GM19463 (cell line): ENCODE data around the gene TMCO4.

ENCODE experiments used
- ATAC-seq: cut with Tn5 transposase; IDR thresholded peaks from one replicate; pipeline ENCODE4 v1.9.1; 2021; ENCODE audit warnings: mild to moderate bottlenecking, moderate library complexity; ENCODE audit not compliant: unreplicated experiment

The TMCO4 gene

DNA sequence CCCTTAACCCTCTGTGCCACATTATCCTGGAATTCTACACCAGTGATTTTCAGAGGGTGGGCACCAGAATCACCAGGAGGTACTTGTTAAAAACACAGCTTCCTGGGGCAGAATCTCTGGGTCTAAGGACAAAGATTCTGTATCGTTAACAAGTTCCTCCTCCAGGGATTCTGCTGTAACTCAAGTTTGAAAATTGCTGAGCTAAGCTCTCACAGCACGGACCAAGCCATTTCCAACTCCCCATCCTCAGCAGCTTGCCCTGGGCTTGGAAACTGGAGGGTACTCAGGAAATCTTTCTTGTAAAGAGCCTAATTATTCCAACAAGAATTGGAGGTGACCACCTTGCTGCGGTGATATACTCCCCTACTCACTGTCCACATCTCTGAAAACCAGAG is 48.8 kb downstream of the TMCO4 start:
- ATAC-seq, result no peak

DNA sequence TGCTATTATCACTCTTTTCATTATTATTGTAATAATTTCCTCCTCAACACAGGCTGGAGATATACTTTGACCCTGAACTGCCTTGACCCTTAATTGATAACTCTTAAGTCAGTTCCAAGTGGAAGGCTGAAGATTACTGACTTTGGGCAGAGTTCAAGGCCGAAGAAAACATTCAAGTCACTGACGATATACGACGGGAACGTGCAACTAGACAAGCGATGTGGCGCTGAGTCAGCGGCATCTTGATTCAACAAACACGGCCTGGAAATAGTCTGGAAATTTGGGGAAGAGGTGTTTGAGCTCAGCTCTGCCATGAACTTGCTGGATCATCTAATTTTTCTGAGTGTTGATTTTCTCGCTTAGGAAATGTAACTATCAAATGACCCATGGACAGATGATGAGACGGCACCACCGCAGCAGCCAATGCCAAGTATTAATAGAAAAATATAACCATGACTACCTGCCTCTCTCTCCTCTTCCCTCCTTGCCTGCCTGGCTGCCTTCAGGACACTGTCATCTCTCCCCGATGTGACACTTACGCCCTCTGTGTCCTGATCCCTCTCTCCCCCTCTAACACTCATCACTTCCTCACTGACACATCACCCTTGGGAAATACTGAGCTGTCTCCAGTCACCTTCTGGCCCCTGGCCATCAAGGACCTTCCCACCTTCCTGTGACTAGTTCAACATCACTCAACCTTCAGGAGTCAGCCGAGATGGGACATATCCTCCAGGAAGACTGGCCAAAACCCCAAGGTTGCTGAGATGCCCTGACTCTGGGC is 49.4 kb downstream of the TMCO4 start:
- no peak for ATAC-seq

DNA sequence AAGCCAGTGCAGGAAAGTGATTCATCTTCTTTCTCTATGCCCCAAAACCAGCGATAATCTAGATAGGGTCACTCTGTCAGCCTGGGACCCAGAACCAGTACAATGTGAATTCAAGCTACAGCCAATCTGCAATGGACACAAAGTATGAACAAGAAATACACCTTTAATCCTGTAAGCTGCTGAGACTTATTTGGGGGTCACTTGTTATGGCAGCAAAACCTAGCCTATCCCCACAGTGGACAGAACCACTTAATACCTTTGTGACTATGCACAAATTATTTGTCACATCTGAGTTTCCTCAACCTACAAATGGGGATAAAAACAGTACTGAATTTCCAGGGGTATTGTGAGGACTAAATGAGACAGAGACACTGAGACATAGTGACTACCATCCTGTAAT is 50.0 kb downstream of the TMCO4 start:
- ATAC-seq, result no peak

DNA sequence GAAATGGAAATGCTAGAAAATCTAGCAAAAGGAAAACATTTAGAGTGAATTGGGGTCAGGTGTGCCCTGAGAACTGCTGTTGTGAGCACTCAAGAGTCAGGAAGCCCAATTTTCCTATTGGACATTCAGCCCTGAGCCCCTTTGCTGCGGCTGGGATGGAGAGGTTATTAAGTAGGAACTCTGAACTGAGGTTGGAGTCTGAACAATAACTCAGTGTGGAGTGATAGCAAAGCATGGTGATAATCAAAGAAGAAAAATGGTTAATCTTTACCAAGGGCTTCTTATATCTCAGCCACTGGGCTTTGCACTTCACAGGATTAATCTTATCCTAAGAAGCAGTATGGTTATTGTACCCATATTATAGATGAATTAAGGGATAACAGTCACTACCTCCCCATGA is 52.0 kb downstream of the TMCO4 start:
- ATAC-seq, result no peak

DNA sequence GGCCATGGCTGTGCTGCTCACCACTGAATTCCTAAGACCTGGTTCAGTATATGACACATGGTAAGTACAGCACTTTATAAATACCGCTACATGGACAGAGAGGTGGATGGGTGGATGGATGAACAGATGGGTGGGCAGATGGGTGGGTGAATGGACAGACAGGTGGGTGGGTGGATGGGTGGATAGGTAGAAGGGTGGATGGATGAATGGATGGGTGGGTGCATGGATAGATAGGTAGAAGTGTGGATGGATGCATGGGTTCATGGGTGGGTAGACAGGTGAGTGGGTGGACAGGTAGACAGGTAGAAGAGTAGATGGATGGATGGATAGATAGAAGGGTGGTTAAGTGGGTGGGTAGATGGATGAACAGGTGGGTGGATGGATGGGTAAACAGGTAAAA is 54.8 kb downstream of the TMCO4 start:
- ATAC-seq, result no peak

DNA sequence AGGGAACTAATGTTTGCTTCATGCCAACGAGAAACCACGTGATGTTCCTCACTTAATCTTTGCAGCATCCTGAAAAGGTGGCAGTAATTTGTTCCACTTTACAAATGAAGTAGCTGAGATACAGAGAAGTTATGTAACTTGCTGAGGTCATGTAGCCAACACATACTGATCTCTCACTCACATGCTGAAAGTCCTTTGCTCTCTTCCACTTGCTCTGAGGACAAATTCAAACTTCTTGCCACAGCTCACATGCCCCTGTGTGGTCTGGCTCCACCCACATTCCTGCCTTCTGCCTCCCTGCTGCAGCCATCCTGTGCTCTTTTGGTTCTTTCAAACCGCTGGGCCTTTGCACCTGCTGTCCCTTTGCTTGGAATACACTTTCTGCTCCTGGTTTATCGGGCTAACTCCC is 55.4 kb downstream of the TMCO4 start:
- ATAC-seq, result no peak

DNA sequence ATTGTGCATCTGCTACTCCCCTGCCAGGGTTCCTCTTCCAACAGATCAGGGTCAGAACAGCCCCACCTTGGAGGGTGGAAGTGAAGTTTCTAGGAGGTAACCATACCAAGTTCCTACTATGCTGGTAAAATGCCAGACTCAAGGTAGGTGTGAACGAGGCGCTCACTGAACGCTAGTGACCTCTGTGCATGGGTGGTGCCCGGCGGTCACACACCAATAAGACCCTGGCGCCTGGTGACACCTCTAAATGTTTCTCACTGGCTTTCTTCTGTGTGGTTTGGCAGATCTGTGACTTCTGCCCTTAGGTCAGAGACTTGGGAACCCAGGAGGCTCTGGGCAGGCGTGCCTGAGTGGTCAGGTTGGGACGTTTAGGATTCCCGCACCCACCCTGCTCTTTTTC is 55.9 kb downstream of the TMCO4 start:
- no peak for ATAC-seq

DNA sequence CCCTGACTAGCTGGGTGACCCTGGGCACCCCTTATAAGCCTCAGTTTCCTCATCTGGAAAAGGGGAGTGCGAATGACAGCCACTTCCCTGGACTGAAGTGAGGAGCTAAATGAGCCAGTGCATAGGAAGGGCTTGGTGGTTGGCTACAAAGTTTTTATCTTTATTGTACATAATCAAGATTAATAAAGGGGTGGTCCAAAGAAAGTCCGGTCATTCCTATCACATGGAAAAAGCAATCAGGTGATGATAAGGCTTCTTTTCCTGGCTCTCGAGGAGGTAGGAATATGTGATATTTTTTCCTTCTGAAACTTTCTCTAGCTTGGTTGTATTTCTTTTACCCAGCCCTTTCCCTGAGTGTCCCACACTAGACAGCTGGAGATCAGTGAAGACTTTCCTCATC is 56.5 kb downstream of the TMCO4 start:
- no peak for ATAC-seq

DNA sequence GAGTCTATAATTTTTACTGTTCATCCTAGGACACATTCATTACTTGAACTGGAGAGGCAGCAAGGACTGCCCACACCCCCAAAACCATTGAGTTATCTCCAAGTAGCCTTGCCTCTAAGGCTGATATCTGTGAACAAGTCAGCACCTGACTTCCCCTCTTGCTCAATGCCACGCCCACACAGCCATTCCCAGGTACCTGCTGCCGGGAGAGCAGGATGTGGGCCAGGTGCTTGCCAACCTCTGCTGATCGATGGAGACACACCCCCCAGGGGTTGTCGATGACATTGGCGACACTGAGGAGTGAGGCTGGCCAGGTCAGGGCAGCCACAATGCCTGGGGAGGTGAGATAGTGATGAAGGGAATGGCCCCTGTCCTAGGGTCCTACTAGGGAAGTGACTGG is 60.1 kb downstream of the TMCO4 start:
- ATAC-seq, result no peak

DNA sequence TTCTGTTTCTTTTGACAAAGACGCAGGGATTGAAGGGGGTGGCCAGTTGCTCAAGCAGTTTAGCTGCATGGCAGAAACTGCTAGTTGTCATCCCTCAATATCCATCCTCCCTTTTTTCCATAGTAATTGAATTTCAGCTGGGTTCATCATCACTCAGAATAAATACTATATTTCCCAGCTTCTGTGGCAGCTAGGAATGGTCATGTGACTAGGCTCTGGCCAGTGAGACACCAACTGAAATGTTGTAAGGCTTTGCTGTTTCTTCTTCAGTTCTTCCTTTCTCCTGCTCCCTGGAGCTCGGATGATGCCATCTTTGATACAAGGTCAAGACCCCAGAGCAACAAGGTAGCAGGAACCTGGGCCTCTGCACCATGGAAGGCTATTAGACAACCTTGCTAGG is 61.0 kb downstream of the TMCO4 start:
- ATAC-seq, result no peak

DNA sequence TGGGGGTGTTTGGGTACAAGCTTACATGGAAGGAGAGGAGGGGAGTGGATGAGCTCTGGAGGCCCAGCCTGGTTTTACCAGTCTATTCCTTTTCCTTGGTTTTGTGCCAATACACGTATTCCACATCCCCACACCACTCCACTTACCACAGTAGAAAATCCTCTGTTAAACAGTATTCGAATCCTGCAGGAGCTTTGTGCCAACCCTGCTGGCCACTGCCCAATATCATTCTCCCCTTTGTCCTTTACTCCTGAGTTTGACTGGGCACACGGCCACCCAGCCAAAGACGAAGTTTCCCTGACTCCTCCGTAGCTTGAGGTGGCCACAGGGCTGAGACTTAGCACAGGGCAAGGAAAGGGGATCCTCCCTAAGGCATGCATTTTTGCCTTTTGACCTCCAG is 61.6 kb downstream of the TMCO4 start:
- no peak for ATAC-seq

DNA sequence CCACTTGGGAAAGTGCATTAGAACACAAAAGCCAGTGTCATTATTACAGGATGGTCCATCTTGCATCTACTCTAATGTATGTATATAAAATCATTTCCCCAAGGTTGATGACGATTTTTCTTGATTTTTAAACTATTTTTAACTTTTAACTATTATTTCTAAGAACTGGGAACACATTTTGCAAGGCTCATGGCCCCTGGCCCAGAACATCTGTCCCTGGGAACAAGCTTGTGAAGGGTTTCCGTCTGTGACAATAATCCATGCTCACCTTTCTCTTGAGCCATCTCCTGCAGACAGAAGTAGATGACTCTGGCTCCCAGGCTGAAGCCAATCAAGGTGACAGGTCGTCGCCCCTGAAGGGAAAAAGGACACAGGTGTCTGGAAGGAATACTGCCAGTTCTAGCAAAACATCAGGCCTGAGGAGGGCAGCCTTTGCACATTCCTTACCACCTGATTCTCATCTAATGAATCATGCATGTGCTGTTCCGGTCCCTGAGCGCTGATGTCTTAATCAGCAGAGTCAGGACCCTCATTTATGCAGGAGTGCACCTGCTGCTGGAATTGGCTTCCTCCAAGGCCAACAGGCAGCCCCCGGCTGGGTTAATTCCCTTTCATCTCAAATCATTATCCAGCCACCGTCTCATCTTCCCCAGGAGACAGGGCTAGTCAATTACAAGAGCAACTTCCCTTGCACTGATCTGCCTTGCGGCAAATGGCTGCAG is 62.5 kb downstream of the TMCO4 start:
- ATAC-seq, result no peak

DNA sequence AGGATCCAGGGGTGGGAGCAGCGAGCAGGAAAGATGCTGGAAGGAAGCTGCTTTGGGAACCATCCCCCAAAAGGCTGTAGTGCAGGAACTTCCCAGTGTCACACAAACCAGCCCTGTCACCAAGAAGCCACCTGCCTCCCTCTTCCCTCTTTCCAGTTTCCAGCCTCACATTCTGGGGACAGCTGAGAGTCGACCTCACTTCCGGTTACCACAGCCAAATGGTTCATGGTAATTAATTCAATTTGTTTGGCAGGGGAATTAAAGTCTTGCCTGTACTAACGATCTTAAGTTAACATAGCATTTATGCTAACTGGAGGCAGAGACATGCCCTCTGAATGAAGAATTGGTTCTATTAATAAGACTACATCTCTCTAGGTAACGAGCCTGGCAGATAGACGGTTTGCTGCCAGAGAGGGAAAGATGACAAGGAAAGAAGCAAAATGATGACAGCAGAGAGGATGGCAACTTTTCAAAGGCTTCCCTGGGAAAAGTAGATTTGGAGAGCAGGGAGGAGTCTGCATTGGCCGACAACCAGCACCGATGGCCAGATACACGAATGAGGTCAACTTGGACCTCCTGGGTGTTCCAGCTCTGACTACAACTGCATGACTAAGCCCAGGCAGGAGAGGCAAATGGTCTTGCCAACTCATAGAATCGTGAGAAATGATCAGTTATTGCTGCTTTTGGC is 64.1 kb downstream of the TMCO4 start:
- ATAC-seq, result no peak

DNA sequence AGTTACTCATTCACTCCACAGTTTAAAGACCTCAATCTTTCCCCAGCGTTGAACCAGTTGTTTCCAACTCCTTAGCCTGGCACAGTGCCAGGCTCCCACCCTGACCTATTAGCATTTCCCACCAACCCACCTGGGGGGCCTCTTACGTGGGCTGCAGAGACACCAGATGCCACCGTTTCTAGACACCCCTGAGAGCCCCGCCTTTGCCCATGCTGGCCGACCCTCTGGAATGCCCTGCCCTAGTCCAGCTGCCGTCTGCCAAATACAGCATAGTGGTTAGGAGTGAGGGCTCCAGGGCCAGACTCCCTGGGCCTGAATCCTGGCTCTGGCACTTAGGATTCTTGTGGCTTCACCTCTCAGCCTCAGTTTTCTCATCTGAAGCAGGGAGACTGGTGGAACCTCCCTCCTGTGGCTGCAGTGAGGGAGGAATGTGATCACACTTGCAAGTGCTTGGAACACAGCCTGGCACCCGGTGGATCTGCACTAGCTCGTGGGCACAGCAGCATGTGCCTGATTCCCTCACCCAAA is 65.2 kb downstream of the TMCO4 start:
- no peak for ATAC-seq

DNA sequence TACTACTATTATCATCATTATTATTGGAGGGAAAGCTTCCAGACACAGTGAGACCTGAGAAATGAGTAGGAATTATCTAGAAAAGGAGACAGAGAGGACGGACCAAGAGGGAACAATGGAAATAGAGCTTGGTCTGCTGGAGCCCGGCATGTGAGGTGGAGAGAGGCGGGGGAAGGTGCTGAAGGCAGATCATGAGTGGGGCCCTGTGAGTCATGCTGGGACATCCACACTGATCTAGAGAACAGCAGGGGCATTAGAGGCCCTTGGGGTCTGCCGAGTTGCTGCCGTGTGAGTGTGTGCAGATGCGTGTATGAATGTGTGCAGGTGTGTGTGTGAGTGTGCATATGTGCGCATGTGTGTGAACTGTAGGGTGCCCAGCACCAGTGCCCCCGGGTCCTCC is 65.7 kb downstream of the TMCO4 start:
- no peak for ATAC-seq

DNA sequence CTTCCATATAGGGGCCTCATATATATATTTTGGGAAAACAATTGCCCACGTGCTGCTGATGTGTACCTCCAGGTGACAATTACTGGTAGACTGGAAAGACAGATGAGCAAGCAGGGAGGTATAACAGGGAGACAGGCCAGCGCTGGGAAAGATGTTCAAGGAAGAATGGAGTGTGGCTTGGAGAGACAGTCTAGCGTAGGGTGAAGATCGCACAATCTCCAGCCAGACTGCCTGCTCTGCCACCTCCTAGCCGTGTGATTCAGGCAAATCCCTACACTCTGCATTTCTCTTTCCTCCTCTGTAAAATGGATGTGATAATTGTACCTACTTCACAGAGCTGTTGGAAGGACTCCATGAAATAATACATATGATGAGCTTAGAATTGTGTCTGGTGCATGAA is 66.1 kb downstream of the TMCO4 start:
- no peak for ATAC-seq

DNA sequence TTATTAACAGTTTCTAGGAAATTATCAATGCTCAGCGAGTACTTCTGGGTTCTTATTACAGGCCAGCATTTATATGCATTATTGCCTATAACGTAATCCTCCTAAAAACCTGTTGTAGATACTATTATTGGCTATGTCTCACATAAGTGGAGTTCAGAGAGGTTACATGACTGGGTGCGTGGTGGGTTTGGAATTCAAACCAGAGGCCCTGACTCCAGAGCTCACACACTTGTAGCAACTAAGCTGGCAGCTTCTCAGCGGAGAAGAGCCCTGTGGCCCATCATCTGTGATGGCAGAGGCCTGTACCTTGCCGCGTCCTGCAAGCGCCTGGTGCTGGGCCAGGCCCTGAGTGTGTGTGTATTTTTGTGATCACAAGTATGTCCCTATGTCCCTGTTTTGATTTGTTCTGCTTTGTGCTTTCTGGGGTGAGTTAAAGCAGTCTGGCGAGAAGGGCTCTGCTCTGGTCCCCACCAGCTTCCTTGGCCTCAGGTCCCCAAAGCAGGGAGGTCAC is 68.3 kb downstream of the TMCO4 start:
- ATAC-seq, result no peak

DNA sequence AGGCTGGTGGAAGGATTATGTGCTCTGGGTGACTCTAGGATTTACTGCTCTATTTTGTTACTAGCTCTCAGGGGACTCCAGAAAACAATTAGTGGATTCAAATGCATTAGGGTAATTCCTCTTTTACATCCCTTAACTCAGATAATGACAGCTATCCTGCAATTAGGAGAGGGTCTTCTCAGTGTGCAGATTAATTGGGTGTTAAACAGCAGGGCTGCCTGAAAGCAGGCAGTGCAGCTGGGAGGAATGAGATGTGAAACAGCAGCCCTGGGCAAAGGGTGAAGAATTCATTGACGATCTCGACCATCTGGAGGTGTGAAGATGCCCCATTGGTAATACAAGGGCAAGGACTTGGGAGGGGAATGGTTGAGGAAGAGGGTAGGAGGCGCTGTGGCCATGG is 68.9 kb downstream of the TMCO4 start:
- ATAC-seq, result no peak

DNA sequence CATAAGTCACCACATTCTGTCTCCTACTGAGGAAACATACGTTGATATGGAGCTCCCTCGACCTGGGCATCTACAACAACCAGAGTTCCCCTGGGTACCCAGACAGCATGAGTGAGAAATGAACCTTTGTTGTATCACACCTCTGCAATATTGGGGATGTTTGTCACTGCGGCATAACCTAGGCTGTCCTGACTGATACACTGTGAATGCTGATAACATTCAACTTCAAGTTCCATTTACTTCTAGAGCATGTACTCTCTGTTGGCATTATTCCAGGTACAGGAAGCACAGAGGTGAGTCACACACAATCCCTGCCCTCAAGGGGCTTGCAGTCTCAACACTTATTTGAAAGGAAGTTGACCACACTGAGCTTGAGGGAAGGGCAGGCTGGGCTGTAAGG is 69.5 kb downstream of the TMCO4 start:
- ATAC-seq, result no peak

DNA sequence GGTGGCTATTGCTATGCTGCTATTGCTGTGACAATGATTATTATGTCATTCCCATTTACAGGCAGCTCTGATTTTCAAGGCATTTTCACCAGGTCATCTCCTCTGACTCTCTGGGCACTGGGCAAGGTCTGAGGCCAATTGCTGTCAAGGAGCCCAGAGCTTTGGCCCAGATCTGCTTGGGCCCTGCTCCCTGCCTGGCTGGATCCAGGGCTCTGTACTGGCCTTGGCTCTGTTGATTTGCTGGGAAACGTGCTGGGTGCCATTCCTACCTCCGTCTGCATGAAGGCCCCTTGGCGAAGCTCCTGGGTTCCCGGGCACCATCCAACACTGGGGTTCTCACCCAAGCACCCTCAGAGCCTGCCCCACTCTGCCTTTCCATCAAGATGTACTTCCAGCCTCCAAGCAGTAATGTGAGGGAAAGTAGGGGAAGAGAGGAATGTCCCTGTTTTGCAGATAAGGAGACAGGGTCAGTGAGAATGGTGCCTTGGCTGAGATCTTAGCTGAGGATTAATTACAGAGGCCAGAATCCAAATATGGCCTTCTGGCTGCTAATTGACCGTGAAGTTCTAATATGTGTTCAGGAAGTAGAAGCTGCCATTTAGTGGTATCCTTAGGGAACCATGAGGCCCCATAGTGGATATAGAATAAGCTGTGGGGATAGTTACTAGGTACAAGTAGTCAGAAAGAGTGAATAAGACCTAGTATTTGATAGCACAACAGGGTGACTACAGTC is 71.1 kb downstream of the TMCO4 start:
- no peak for ATAC-seq

DNA sequence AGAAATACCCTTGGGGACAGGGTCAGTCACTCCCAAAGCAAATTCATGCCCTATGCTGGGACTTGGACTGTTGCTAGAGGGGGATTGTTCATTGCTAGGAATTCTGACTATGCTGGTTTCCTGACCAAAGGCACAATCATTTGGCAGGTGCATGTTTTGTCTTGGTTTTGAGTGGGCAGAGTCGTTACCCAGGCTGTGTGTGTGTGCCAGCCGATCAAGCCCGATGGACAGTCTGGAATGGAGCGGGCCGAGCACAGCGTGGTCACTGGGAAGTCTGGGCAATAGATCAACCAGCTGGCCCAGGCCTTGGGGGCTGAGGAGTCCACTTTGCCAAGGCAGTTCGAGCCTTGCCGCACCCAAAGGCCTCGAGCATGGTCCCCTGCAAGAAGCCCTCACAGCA is 74.1 kb downstream of the TMCO4 start:
- no peak for ATAC-seq
